ENCODE results near the gene ARHGEF1.
A peak's percentile ranks its signal among the peaks of the same experiment; 100 is the strongest.

ARHGEF1 gene

DNA sequence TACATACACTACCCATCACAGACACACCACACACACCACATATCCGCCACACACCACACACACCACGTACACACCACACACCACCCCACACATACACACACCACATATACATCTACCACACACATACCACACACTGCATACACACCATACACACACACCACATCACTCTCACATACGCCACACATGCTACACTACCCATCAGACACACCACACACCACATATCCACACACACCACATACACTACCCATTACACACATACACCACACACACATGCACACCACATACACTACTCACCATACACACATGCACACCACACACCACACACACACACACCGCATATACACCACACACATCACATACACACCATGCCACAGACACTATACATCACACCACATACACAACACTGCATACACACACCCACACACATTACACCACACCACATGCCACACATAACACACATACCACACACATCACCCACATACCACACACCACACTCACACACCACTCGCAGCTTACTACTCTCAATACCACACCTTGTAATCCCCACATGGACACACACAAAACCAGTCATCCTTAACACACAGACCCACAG lies 35.8 kb downstream of the ARHGEF1 start (continued):
- TF ChIP-seq ZNF248 (tag by site-specific recombination; IDR thresholded peaks at IDR 0.05) = 0 out of 2 replicates have a peak, but pooled peaks have one; percentile 11
- TF ChIP-seq MZF1 (tag by site-specific recombination; IDR thresholded peaks at IDR 0.05; ENCODE audit: borderline replicate concordance) = no peak
- no peak for TF ChIP-seq GLIS1 (tag by site-specific recombination; IDR thresholded peaks at IDR 0.05)
- 0 out of 2 replicates have a peak, but pooled peaks have one; percentile 19 for TF ChIP-seq SCRT1 (tag by site-specific recombination; IDR thresholded peaks at IDR 0.05; ENCODE audit: borderline replicate concordance)
- TF ChIP-seq ZNF114 (tag by site-specific recombination; IDR thresholded peaks at IDR 0.05) = peak; percentile 82
- no peak for TF ChIP-seq ZNF335 (tag by site-specific recombination; conservative IDR thresholded peaks at IDR 0.05)
- no peak for TF ChIP-seq MYNN (tag by site-specific recombination; IDR thresholded peaks at IDR 0.05; ENCODE audit: borderline replicate concordance)
- TF ChIP-seq ZNF747 (tag by site-specific recombination; IDR thresholded peaks at IDR 0.05) = 0 out of 2 replicates have a peak, but pooled peaks have one; percentile 78
- no peak for TF ChIP-seq ZNF23 (tag by site-specific recombination; IDR thresholded peaks at IDR 0.05; ENCODE audit: borderline replicate concordance)
- 0 out of 2 replicates have a peak, but pooled peaks have one; percentile 11 for TF ChIP-seq ZNF155 (tag by site-specific recombination; IDR thresholded peaks at IDR 0.05)
- TF ChIP-seq ZNF521 (tag by site-specific recombination; IDR thresholded peaks at IDR 0.05) = 0 out of 2 replicates have a peak, but pooled peaks have one; percentile 15
- TF ChIP-seq ZNF785 (tag by site-specific recombination; IDR thresholded peaks at IDR 0.05) = peak; percentile 83; the same call in 1 of the 2 replicates
- peak; percentile 46; the same call in 1 of the 2 replicates for TF ChIP-seq ZNF157 (tag by site-specific recombination; IDR thresholded peaks at IDR 0.05)
- TF ChIP-seq, protein P1, sequence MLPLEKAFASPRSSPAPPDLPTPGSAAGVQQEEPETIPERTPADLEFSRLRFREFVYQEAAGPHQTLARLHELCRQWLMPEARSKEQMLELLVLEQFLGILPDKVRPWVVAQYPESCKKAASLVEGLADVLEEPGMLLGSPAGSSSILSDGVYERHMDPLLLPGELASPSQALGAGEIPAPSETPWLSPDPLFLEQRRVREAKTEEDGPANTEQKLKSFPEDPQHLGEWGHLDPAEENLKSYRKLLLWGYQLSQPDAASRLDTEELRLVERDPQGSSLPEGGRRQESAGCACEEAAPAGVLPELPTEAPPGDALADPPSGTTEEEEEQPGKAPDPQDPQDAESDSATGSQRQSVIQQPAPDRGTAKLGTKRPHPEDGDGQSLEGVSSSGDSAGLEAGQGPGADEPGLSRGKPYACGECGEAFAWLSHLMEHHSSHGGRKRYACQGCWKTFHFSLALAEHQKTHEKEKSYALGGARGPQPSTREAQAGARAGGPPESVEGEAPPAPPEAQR (tag by site-specific recombination; IDR thresholded peaks at IDR 0.05) = peak; percentile 47; the same call in 1 of the 2 replicates
- TF ChIP-seq ZNF311 (tag by site-specific recombination; IDR thresholded peaks at IDR 0.05; ENCODE audit: borderline replicate concordance) = peak; percentile 83; the same call in 1 of the 2 replicates
- no peak for TF ChIP-seq YY2 (tag by site-specific recombination; IDR thresholded peaks at IDR 0.05)
- 0 out of 2 replicates have a peak, but pooled peaks have one; percentile 39 for TF ChIP-seq RBAK (tag by site-specific recombination; IDR thresholded peaks at IDR 0.05)
- TF ChIP-seq GFI1B (tag by site-specific recombination; IDR thresholded peaks at IDR 0.05) = no peak
- peak; percentile 54 for TF ChIP-seq EGR2 (tag by site-specific recombination; IDR thresholded peaks at IDR 0.05; ENCODE audit: low read depth)
- no peak for TF ChIP-seq ZNF530 (tag by site-specific recombination; IDR thresholded peaks at IDR 0.05; ENCODE audit: low read depth)
- TF ChIP-seq, protein P2, sequence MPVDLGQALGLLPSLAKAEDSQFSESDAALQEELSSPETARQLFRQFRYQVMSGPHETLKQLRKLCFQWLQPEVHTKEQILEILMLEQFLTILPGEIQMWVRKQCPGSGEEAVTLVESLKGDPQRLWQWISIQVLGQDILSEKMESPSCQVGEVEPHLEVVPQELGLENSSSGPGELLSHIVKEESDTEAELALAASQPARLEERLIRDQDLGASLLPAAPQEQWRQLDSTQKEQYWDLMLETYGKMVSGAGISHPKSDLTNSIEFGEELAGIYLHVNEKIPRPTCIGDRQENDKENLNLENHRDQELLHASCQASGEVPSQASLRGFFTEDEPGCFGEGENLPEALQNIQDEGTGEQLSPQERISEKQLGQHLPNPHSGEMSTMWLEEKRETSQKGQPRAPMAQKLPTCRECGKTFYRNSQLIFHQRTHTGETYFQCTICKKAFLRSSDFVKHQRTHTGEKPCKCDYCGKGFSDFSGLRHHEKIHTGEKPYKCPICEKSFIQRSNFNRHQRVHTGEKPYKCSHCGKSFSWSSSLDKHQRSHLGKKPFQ (tag by site-specific recombination; IDR thresholded peaks at IDR 0.05) = peak; percentile 54
- no peak for TF ChIP-seq ZNF621 (tag by site-specific recombination; IDR thresholded peaks at IDR 0.05)
- TF ChIP-seq, protein P3, sequence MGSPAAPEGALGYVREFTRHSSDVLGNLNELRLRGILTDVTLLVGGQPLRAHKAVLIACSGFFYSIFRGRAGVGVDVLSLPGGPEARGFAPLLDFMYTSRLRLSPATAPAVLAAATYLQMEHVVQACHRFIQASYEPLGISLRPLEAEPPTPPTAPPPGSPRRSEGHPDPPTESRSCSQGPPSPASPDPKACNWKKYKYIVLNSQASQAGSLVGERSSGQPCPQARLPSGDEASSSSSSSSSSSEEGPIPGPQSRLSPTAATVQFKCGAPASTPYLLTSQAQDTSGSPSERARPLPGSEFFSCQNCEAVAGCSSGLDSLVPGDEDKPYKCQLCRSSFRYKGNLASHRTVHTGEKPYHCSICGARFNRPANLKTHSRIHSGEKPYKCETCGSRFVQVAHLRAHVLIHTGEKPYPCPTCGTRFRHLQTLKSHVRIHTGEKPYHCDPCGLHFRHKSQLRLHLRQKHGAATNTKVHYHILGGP (tag by site-specific recombination; IDR thresholded peaks at IDR 0.05) = peak; percentile 52; the same call in 1 of the 2 replicates
- TF ChIP-seq KLF9 (tag by site-specific recombination; IDR thresholded peaks at IDR 0.05; ENCODE audit: low read depth) = no peak
- TF ChIP-seq ZNF112 (tag by site-specific recombination; IDR thresholded peaks at IDR 0.05) = 0 out of 2 replicates have a peak, but pooled peaks have one; percentile 4
- TF ChIP-seq ZFHX2 (tag by site-specific recombination; conservative IDR thresholded peaks at IDR 0.05) = peak; percentile 70
- TF ChIP-seq, protein P4, sequence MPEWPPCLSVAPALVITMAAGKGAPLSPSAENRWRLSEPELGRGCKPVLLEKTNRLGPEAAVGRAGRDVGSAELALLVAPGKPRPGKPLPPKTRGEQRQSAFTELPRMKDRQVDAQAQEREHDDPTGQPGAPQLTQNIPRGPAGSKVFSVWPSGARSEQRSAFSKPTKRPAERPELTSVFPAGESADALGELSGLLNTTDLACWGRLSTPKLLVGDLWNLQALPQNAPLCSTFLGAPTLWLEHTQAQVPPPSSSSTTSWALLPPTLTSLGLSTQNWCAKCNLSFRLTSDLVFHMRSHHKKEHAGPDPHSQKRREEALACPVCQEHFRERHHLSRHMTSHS (tag by site-specific recombination; IDR thresholded peaks at IDR 0.05) = 0 out of 2 replicates have a peak, but pooled peaks have one; percentile 8
